Psoas muscle (tissue), 8 donors: Measurements from ENCODE around the gene TOGARAM2. TPM values are rescaled to one million over a fixed set of nuclear protein-coding genes. Genes with fewer than 3 reads are reported as not detected.

Experiments used
- ATAC-seq, 4 donors: fragments of 200-7000 bp; cut with Tn5 transposase; one replicate each; pipeline ENCODE4 v1.9.1; 2020; ENCODE audit warnings: moderate library complexity in 3 of 4, mild to moderate bottlenecking in 2 of 4
- DNase-seq, 2 donors: peaks; one replicate each; pipeline ENCODE4 v3.0.0-alpha.2; 2020
- H3K27ac ChIP-seq: fragments of 200-600 bp; one replicate; pipeline ENCODE4 v1.8.0; 2022
- H3K27me3 ChIP-seq, 3 donors: fragments of 200-600 bp in 1 of 3; one replicate each; pipeline versions ENCODE4 v1.6.1 to v1.8.0; 2013 to 2022; ENCODE audit warnings: low read length in 2 of 3, mild to moderate bottlenecking in 2 of 3, moderate library complexity in 1 of 3; ENCODE audit not compliant: insufficient read depth in 3 of 3
- H3K36me3 ChIP-seq, 2 donors: fragments of 200-600 bp in 1 of 2; one replicate each; pipeline versions ENCODE4 v1.6.1 to v1.8.0; 2013 to 2022; ENCODE audit warnings: low read depth in 1 of 2, mild to moderate bottlenecking in 1 of 2, moderate library complexity in 1 of 2; ENCODE audit not compliant: insufficient read depth in 1 of 2
- H3K4me1 ChIP-seq: fragments of 200-600 bp; one replicate; pipeline ENCODE4 v1.8.0; 2022
- H3K4me3 ChIP-seq: fragments of 200-600 bp; one replicate; pipeline ENCODE4 v1.8.0; 2022; ENCODE audit warnings: mild to moderate bottlenecking
- H3K9me3 ChIP-seq: fragments of 200-600 bp; one replicate; pipeline ENCODE4 v1.8.0; 2022
- CTCF ChIP-seq: fragments of 200-600 bp; IDR thresholded peaks from one replicate; pipeline ENCODE4 v1.8.0; 2022; ENCODE audit warnings: antibody characterized with exemption
- WGBS, 3 donors: extraction: QIAGEN DNeasy Blood & Tissue Kit; methylation state at CpG; one replicate each; pipeline versions ENCODE4 v1.1.6 to v1.1.7; 2013; 5-methylcytosine and 5-hydroxymethylcytosine counted together
- intact Hi-C, 2 donors: fragments of 100-400 bp; cut with DNase I; formaldehyde crosslinking; loops; one replicate each; pipeline versions ENCODE4 v1.11.0 to v1.14.2; 2022
- polyA plus RNA-seq, 3 donors: library from polyadenylated mRNA; stranded (reverse); fragments of 200-250 nt; gene quantifications; one replicate each; pipeline ENCODE4 v1.2.3, GENCODE V29; 2013
- total RNA-seq, 4 donors: library from RNA; stranded (reverse); fragmentation: NEBNext Ultra II Directional in 2 of 4; extraction: Animal tissue kit (Norgen Biotek cat#: 25700) in 2 of 4; gene quantifications; one replicate each; pipeline versions ENCODE4 v1.2.1 to v1.2.4, GENCODE V29; 2021 to 2023
- donor health status: healthy with polysubstance abuse.
- donor health status: DM: no; HTN: no; CAD: no; lungs with moderate emphysema.
- donor health status: Bipolar disorder and iron deficiency.
- donor health status: healthy.
- donor health status: DM: yes; HTN: yes; CAD: no.
- donor health status: DM: no; HTN: no; CAD: no.
- donor health status: DM: no; HTN: no; CAD: no.
- donor health status: DM: yes; HTN: yes; CAD: no.

Gene TOGARAM2
- total and polyA plus RNA-seq, 7 donors = 2.2 to 98.4 (median 28.6) TPM

GRCh38 chr2:28948160-28948559 is 32.9 kb upstream of the TOGARAM2 start:
- Histone ChIP-seq H3K27me3 (no peaks in the 10 kb centered on the region), H3K9me3 (no peaks in the 10 kb centered on the region), H3K27ac (no peak overlapping the region), H3K4me3 (no peak overlapping the region), H3K4me1 (peaks cover 22% of the 10 kb centered on the region), H3K36me3 (peaks cover 12 to 64% of the 10 kb centered on the region in 2 donors)
- ATAC-seq = no peak
- no peak for DNase-seq
- 79 to 98% (median 85%) methylated on average over 2 of the region's 2 CpGs for WGBS, 3 donors
- intact Hi-C loops = loop anchor here in 1 of 2 donors (5.0 kb wide), 1 partner anchor 126 kb away; no protein-coding TSS in a partner anchor
- TF ChIP-seq CTCF = no peak

GRCh38 chr2:28949190-28949589 is 31.9 kb upstream of the TOGARAM2 start:
- WGBS, 3 donors = 92 to 96% (median 94%) methylated on average over 1 of the region's 1 CpG
- no peaks in the 10 kb centered on the region for H3K27me3 ChIP-seq
- no peak for TF ChIP-seq CTCF
- peaks cover 5 to 54% of the 10 kb centered on the region in 2 donors for H3K36me3 ChIP-seq
- H3K9me3 ChIP-seq = no peaks in the 10 kb centered on the region
- DNase-seq (no peak), ATAC-seq (no peak)
- intact Hi-C loops = loop anchor here in 1 of 2 donors (5.0 kb wide), 1 partner anchor 127 kb away; no protein-coding TSS in a partner anchor
- H3K27ac ChIP-seq = no peak overlapping the region
- H3K4me1 ChIP-seq = peaks cover 23% of the 10 kb centered on the region
- H3K4me3 ChIP-seq = no peak overlapping the region

GRCh38 chr2:28949617-28950305 is 31.3 kb upstream of the TOGARAM2 start:
- peaks cover 23% of the 10 kb centered on the region for H3K4me1 ChIP-seq
- no peaks in the 10 kb centered on the region for H3K9me3 ChIP-seq
- WGBS, 3 donors = 88 to 89% (median 89%) methylated on average over 11 of the region's 11 CpGs
- no peak for TF ChIP-seq CTCF
- H3K4me3 ChIP-seq = no peak overlapping the region
- DNase-seq = no peak
- no peak overlapping the region for H3K27ac ChIP-seq
- peaks cover 5 to 48% of the 10 kb centered on the region in 2 donors for H3K36me3 ChIP-seq
- intact Hi-C loops = loop anchor here in 1 of 2 donors (5.0 kb wide), 1 partner anchor 127 kb away; no protein-coding TSS in a partner anchor
- no peak for ATAC-seq
- H3K27me3 ChIP-seq = no peaks in the 10 kb centered on the region

GRCh38 chr2:28950941-28951630 is 30.0 kb upstream of the TOGARAM2 start:
- intact Hi-C loops = no loop called here
- H3K27ac ChIP-seq = peak overlapping the region; percentile 53
- ATAC-seq = peak in 1 of 4 donors; percentile 14

More at GRCh38 chr2:28950941-28951630, 30.0 kb upstream of the TOGARAM2 start:
- no peak overlapping the region for H3K4me3 ChIP-seq
- WGBS, 3 donors = 88 to 96% (median 92%) methylated on average over 12 of the region's 12 CpGs
- H3K36me3 ChIP-seq = peaks cover 5 to 35% of the 10 kb centered on the region in 2 donors
- H3K27me3 ChIP-seq = no peaks in the 10 kb centered on the region
- H3K4me1 ChIP-seq = peaks cover 23% of the 10 kb centered on the region
- no peak for DNase-seq
- no peak for TF ChIP-seq CTCF
- H3K9me3 ChIP-seq = no peaks in the 10 kb centered on the region
